ENCODE results near the gene BTAF1. TPM values are rescaled to one million over a fixed set of nuclear protein-coding genes. Genes with fewer than 3 reads are reported as not detected.

The BTAF1 gene
- total RNA-seq, 1 experiment from 2014 or later: 42.5 TPM

DNA sequence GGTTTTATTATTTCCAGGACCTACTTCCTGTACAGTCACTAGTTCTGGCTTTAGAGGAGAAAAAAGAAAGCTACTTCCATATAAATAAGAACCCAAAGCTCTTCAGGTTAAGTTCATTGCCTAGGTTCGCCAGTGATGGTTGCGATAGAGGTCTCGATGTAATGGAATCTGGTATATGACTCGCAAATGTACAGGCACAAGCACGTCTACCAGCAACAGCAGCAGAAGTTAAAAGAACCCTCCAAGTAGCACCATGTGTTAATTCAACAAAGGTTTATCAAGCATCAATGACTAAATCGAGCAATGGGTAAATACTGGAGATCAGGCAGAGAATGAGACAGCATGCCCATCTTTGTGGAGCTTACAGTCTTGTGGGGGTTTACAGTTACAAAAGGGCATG lies 155.4 kb downstream of the BTAF1 start:
- Histone ChIP-seq H3K9me3 (ENCODE audit: control insufficient read depth in 1 of 2, insufficient read depth in 1 of 2, low read depth in 1 of 2, low read length in 2 of 2) (no peaks in the 10 kb centered on the region), H3K27me3 (ENCODE audit: insufficient read depth, low read length) (no peaks in the 10 kb centered on the region), H3K79me2 (ENCODE audit: insufficient read depth, low read length) (no peaks in the 10 kb centered on the region), H3K9ac (ENCODE audit: low read length) (no peak overlapping the region), H3K4me3 (replicated peaks in 1 of 2; ENCODE audit: low read depth in 1 of 2, low read length in 2 of 2) (no peak overlapping the region), H3K4me1 (ENCODE audit: control insufficient read depth in 1 of 2, insufficient read depth in 2 of 2, low read length in 2 of 2) (no peaks in the 10 kb centered on the region), H3K36me3 (ENCODE audit: control insufficient read depth in 1 of 2, insufficient read depth in 2 of 2, low read length in 2 of 2) (no peaks in the 10 kb centered on the region), H3K27ac (ENCODE audit: low read depth, low read length) (no peak overlapping the region), H2AFZ (ENCODE audit: low read depth, low read length, poor library complexity, severe bottlenecking) (no peak overlapping the region), H4K20me1 (ENCODE audit: insufficient read depth) (no peaks in the 10 kb centered on the region), H3K4me2 (ENCODE audit: low read length) (no peak overlapping the region), H3K9me2 (ENCODE audit: insufficient read depth) (no peaks in the 10 kb centered on the region)
- ChIA-PET CTCF (no interaction called here), RAD21 (ENCODE audit: low non-redundant PET in 1 of 2, low total read pairs in 2 of 2, uncharacterized antibody in 2 of 2, unreplicated experiment in 2 of 2) (no interaction called here), POLR2A (no interaction called here)
- ATAC-seq (no peak), DNase-seq (ENCODE audit: low read depth, low spot score) (no peak)
- intact Hi-C loops (cut with micrococcal nuclease): no loop called here
- TF ChIP-seq CEBPB (IDR thresholded peaks at IDR 0.05; ENCODE audit: low read depth): no peak
- no peak for TF ChIP-seq CBX3 (IDR thresholded peaks at IDR 0.05; ENCODE audit: low read depth)
- TF ChIP-seq ATF3 (IDR thresholded peaks at IDR 0.05): no peak
- TF ChIP-seq EZH2 (IDR thresholded peaks at IDR 0.05): no peak
- TF ChIP-seq, protein P1, sequence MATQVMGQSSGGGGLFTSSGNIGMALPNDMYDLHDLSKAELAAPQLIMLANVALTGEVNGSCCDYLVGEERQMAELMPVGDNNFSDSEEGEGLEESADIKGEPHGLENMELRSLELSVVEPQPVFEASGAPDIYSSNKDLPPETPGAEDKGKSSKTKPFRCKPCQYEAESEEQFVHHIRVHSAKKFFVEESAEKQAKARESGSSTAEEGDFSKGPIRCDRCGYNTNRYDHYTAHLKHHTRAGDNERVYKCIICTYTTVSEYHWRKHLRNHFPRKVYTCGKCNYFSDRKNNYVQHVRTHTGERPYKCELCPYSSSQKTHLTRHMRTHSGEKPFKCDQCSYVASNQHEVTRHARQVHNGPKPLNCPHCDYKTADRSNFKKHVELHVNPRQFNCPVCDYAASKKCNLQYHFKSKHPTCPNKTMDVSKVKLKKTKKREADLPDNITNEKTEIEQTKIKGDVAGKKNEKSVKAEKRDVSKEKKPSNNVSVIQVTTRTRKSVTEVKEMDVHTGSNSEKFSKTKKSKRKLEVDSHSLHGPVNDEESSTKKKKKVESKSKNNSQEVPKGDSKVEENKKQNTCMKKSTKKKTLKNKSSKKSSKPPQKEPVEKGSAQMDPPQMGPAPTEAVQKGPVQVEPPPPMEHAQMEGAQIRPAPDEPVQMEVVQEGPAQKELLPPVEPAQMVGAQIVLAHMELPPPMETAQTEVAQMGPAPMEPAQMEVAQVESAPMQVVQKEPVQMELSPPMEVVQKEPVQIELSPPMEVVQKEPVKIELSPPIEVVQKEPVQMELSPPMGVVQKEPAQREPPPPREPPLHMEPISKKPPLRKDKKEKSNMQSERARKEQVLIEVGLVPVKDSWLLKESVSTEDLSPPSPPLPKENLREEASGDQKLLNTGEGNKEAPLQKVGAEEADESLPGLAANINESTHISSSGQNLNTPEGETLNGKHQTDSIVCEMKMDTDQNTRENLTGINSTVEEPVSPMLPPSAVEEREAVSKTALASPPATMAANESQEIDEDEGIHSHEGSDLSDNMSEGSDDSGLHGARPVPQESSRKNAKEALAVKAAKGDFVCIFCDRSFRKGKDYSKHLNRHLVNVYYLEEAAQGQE (IDR thresholded peaks at IDR 0.05; ENCODE audit: low read depth): no peak
- TF ChIP-seq YY1 (IDR thresholded peaks at IDR 0.05; ENCODE audit: extremely low read depth, insufficient replicate concordance, low read depth, low read length): no peak
- no peak for TF ChIP-seq CTCF (IDR thresholded peaks at IDR 0.05 in 2 of 3, conservative IDR thresholded peaks at IDR 0.05 in 1 of 3; ENCODE audit: borderline replicate concordance in 1 of 3, insufficient read depth in 1 of 3, low read depth in 2 of 3, low read length in 2 of 3)
- TF ChIP-seq POLR2AphosphoS5 (IDR thresholded peaks at IDR 0.05; ENCODE audit: low read depth, low read length): no peak
- no peak for TF ChIP-seq ZNF274 (IDR thresholded peaks at IDR 0.05; ENCODE audit: low read depth, low read length)
- TF ChIP-seq, protein P2, sequence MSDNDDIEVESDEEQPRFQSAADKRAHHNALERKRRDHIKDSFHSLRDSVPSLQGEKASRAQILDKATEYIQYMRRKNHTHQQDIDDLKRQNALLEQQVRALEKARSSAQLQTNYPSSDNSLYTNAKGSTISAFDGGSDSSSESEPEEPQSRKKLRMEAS (IDR thresholded peaks at IDR 0.05): no peak
- TF ChIP-seq SP1 (IDR thresholded peaks at IDR 0.05; ENCODE audit: low read depth): no peak
- no peak for TF ChIP-seq FOSL1 (IDR thresholded peaks at IDR 0.05; ENCODE audit: low read depth)
- no peak for TF ChIP-seq EGR1 (IDR thresholded peaks at IDR 0.05; ENCODE audit: low read depth)
- TF ChIP-seq POLR2A (IDR thresholded peaks at IDR 0.05; ENCODE audit: borderline replicate concordance, extremely low read depth, insufficient read depth, insufficient read length): no peak
- no peak for TF ChIP-seq TCF7L2 (IDR thresholded peaks at IDR 0.05; ENCODE audit: borderline replicate concordance, extremely low read depth, insufficient read depth, insufficient read length)
- no peak for TF ChIP-seq SIN3A (IDR thresholded peaks at IDR 0.05; ENCODE audit: low read depth)
- TF ChIP-seq JUND (IDR thresholded peaks at IDR 0.05): no peak
- no peak for TF ChIP-seq ZFX (IDR thresholded peaks at IDR 0.05)
- no TSS peak for BruUV-seq (replicated peaks)
